NK-92 treated with Interleukin-12 subunit alpha and Interleukin-12 subunit beta, amount 100 ng/mL, for 24 hours (cell line): ENCODE measurements around the gene IL11.
"Not testable (repeated sequence)": the region's sequence is repeated elsewhere in the genome, so short reads cannot be mapped to it uniquely, and the experiment has no call there.

Experiments used
- DNase-seq: peaks from one replicate; lab custom pipeline; 2025; lab: John Stamatoyannopoulos, UW

Gene IL11

GRCh38 chr19:55370305-55370988, at the start of gene IL11:
IL11 (minus strand) TSS chr19:55370463; CDS start chr19:55370310, 153 bp downstream.
- DNase-seq, result no peak

- no peak for DNase-seq
These were observed 49.5 kb upstream of the IL11 start for GRCh38 chr19:55419624-55420236.

- no peak for DNase-seq
These were observed 48.8 kb upstream of the IL11 start for GRCh38 chr19:55419103-55419502.

GRCh38 chr19:55418185-55418584, 47.9 kb upstream of the IL11 start:
- peak; percentile 19 for DNase-seq

GRCh38 chr19:55410168-55410567, 39.9 kb upstream of the IL11 start:
- no peak for DNase-seq

- DNase-seq, result not testable (repeated sequence)
These were observed 38.9 kb upstream of the IL11 start for GRCh38 chr19:55409179-55409578.

GRCh38 chr19:55408533-55408872, 38.2 kb upstream of the IL11 start:
- no peak for DNase-seq

- DNase-seq, result peak; percentile 98
These were observed 37.7 kb upstream of the IL11 start for GRCh38 chr19:55407800-55408532.

GRCh38 chr19:55407550-55407799, 37.2 kb upstream of the IL11 start, which contains the start of gene UBE2S:
UBE2S (minus strand) TSS chr19:55407788; CDS start chr19:55407589, 199 bp downstream.
- not testable (repeated sequence) for DNase-seq

- peak; percentile 61 for DNase-seq
These were observed 36.7 kb upstream of the IL11 start for GRCh38 chr19:55406826-55407549.

GRCh38 chr19:55406091-55406825, 36.0 kb upstream of the IL11 start:
- no peak for DNase-seq

GRCh38 chr19:55405638-55406037, 35.4 kb upstream of the IL11 start:
- DNase-seq, result no peak

GRCh38 chr19:55402509-55402908, 32.2 kb upstream of the IL11 start:
- no peak for DNase-seq

GRCh38 chr19:55401390-55401789, 31.1 kb upstream of the IL11 start:
- DNase-seq, result not testable (repeated sequence)

GRCh38 chr19:55400281-55401087, 30.2 kb upstream of the IL11 start:
- no peak for DNase-seq

- DNase-seq, result no peak
These were observed 28.1 kb upstream of the IL11 start for GRCh38 chr19:55398200-55398925.

- no peak for DNase-seq
These were observed 22.8 kb upstream of the IL11 start for GRCh38 chr19:55392820-55393761.

- DNase-seq, result no peak
These were observed 21.7 kb upstream of the IL11 start for GRCh38 chr19:55391702-55392615.
